Measurements from ENCODE around the gene PWP2.

PWP2 gene

GRCh38 chr21:44086636-44087425 is 20.4 kb upstream of the PWP2 start:
- Histone ChIP-seq H3K9ac (peak overlapping the region in 3 of 11 experiments; percentile 4 to 28 (median 22); a peak in 3 of 22 replicates), H4K20me1 (peaks cover 28 to 91% (median 64%) of the 10 kb centered on the region in 11 experiments; a peak in 21 of 22 replicates), H3K4me2 (peak overlapping the region; percentile 1 to 91 (median 69); a peak in 19 of 22 replicates), H3K9me3 (replicated peaks in 1 of 11) (no peaks in the 10 kb centered on the region), H3K27ac (0 out of 22 replicates have a peak overlapping the region, but pooled peaks of 1 of the 11 experiments have one; percentile 5), H3K4me1 (peaks cover 20 to 70% (median 56%) of the 10 kb centered on the region in 10 experiments; a peak in 19 of 20 replicates), H3K4me3 (no peak overlapping the region), H3K36me3 (peaks cover 75 to 100% (median 98%) of the 10 kb centered on the region in 11 experiments), H3K27me3 (no peaks in the 10 kb centered on the region)
- no peak for TF ChIP-seq Cebpa-rat (IDR thresholded peaks at IDR 0.05)

DNA sequence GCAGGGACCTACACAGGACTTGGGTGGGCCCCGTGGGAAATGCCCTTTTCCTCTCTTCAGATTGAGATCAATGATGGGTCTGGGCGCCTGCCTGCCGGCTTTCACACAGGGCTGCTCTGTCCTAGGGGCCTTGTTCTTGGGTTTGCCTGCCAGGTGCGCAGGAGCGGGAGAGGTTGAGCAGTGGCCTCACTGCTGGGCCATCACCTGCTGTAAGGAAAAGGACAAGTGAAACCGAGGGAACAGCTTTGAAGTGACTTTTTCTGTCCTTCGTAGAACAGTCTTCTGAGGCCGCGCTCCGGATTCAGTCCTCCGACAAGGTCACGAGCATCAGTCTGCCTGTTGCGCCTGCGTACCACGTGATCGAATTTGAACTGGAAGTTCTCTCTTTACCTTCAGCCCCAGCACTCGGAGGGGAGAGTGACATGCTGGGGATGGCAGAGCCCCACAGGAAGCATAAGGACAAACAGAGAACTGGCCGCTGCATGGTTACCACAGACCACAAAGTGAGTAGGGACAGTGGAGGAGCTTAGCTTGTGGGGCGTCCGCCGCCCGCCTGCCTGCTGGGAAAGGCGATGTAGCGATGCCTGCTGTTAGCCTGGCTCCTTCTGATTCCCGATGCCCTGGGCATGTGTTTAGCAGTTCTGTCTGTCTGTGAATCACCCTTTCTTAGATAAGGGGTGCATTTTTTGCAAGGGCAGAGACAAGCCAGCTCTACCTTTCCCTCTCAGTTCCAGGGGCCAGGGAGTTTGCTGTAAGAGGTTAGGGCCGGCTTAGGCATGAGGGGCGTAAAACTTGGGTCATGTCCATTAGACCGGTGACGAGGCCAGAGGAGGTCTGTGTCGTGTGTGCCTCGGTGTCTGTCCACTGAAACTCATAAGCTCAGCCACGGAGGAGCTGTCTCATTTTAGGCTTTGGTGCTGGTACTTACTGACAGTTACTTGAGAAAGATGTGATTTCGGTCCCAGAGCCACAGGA is 19.5 kb upstream of the PWP2 start:
- Histone ChIP-seq H3K27me3 (no peaks in the 10 kb centered on the region), H3K9me3 (replicated peaks in 1 of 11) (no peaks in the 10 kb centered on the region), H4K20me1 (peaks cover 28 to 87% (median 63%) of the 10 kb centered on the region in 11 experiments; a peak in 21 of 22 replicates), H3K4me2 (peak overlapping the region; percentile 1 to 91 (median 69); a peak in 19 of 22 replicates), H3K9ac (peak overlapping the region in 3 of 11 experiments; percentile 4 to 38 (median 28); a peak in 4 of 22 replicates), H3K4me1 (peaks cover 20 to 70% (median 54%) of the 10 kb centered on the region in 10 experiments; a peak in 19 of 20 replicates), H3K4me3 (no peak overlapping the region), H3K36me3 (peaks cover 74 to 100% (median 98%) of the 10 kb centered on the region in 11 experiments), H3K27ac (0 out of 22 replicates have a peak overlapping the region, but pooled peaks of 3 of the 11 experiments have one; percentile 5 to 21 (median 20))
- no peak for TF ChIP-seq Cebpa-rat (IDR thresholded peaks at IDR 0.05)

- Histone ChIP-seq H3K4me2 (peak overlapping the region in 9 of 11 experiments; percentile 3 to 91 (median 70); a peak in 18 of 22 replicates), H3K27me3 (no peaks in the 10 kb centered on the region; a peak in 1 of 22 replicates), H3K27ac (peak overlapping the region in 1 of 11 experiments; percentile 30; a peak in 1 of 22 replicates), H3K36me3 (peaks cover 73 to 100% (median 98%) of the 10 kb centered on the region in 11 experiments), H3K9me3 (replicated peaks in 1 of 11) (no peaks in the 10 kb centered on the region), H3K4me1 (peaks cover 20 to 63% (median 48%) of the 10 kb centered on the region in 10 experiments; a peak in 19 of 20 replicates), H4K20me1 (peaks cover 28 to 85% (median 63%) of the 10 kb centered on the region in 11 experiments; a peak in 21 of 22 replicates), H3K4me3 (no peak overlapping the region), H3K9ac (peak overlapping the region in 1 of 11 experiments; percentile 28; a peak in 1 of 22 replicates)
- TF ChIP-seq Cebpa-rat (IDR thresholded peaks at IDR 0.05), result no peak
Observed at GRCh38 chr21:44088401-44088780, 18.8 kb upstream of the PWP2 start.

DNA sequence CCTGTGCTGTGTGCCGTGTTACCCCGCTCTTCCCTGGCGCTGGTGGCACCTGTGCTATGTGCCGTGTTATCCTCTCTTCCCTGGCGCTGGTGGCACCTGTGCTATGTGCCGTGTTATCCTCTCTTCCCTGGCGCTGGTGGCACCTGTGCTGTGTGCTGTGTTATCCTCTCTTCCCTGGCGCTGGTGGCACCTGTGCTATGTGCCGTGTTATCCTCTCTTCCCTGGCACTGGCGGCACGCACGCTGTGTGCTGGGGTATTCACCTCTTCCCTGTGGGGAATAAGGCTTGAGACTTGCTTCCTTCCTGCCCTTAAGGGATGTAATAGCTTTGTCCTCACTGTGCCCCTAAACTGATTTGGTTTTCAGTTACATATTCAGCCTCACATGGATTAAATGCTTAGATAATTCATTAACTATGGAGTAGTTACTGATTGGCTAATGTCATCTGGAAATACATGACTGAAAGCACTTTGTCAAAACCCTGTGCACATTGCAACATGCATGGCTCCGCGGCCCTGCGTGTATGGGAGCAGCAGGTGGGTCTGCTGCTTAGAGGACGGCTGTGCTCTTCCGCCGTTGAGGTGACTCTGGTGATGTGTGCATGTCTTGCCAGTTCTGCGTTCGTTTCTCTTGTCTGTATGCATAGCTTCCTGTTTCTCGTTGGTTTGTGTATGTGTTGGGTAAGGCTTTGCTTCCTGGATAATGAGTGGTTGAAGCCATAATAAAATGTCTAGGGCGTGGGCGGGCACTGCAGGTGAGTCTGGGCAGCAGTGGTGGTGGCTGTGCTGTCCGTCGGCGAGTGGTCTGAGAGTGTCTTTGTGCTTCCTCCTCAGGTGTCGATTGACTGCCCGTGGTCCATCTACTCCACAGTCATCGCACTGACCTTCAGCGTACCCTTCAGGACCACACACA is 17.9 kb upstream of the PWP2 start:
- peak overlapping the region in 10 of 11 experiments; percentile 3 to 91 (median 70); a peak in 19 of 22 replicates for H3K4me2 ChIP-seq
- H3K36me3 ChIP-seq, result peaks cover 73 to 100% (median 98%) of the 10 kb centered on the region in 11 experiments

GRCh38 chr21:44090325-44090724 is 16.9 kb upstream of the PWP2 start:
- Histone ChIP-seq H3K4me3 (peak overlapping the region in 1 of 10 experiments; percentile 0; a peak in 1 of 20 replicates), H3K27ac (peak overlapping the region in 7 of 11 experiments; percentile 9 to 55 (median 43); a peak in 11 of 22 replicates), H3K27me3 (no peaks in the 10 kb centered on the region; a peak in 1 of 22 replicates), H3K9me3 (replicated peaks in 1 of 11) (no peaks in the 10 kb centered on the region), H4K20me1 (peaks cover 28 to 70% (median 52%) of the 10 kb centered on the region in 11 experiments; a peak in 21 of 22 replicates), H3K9ac (peak overlapping the region in 3 of 11 experiments; percentile 4 to 40 (median 12); a peak in 4 of 22 replicates), H3K36me3 (peaks cover 71 to 100% (median 95%) of the 10 kb centered on the region in 11 experiments), H3K4me2 (peak overlapping the region in 8 of 11 experiments; percentile 61 to 91 (median 71); a peak in 16 of 22 replicates), H3K4me1 (peaks cover 20 to 51% (median 43%) of the 10 kb centered on the region in 10 experiments; a peak in 19 of 20 replicates)
- no peak for TF ChIP-seq Cebpa-rat (IDR thresholded peaks at IDR 0.05)

More for the DNA sequence above, 17.9 kb upstream of the PWP2 start:
- Histone ChIP-seq H3K4me1 (peaks cover 20 to 56% (median 46%) of the 10 kb centered on the region in 10 experiments; a peak in 19 of 20 replicates), H3K4me3 (no peak overlapping the region), H3K27me3 (no peaks in the 10 kb centered on the region; a peak in 1 of 22 replicates), H3K27ac (peak overlapping the region in 8 of 11 experiments; percentile 3 to 55 (median 42); a peak in 14 of 22 replicates), H4K20me1 (peaks cover 28 to 81% (median 61%) of the 10 kb centered on the region in 11 experiments; a peak in 21 of 22 replicates), H3K9me3 (replicated peaks in 1 of 11) (no peaks in the 10 kb centered on the region), H3K9ac (0 out of 22 replicates have a peak overlapping the region, but pooled peaks of 1 of the 11 experiments have one; percentile 40)
- TF ChIP-seq Cebpa-rat (IDR thresholded peaks at IDR 0.05), result 0 out of 22 replicates have a peak, but pooled peaks of 1 of the 11 experiments have one; percentile 25

DNA sequence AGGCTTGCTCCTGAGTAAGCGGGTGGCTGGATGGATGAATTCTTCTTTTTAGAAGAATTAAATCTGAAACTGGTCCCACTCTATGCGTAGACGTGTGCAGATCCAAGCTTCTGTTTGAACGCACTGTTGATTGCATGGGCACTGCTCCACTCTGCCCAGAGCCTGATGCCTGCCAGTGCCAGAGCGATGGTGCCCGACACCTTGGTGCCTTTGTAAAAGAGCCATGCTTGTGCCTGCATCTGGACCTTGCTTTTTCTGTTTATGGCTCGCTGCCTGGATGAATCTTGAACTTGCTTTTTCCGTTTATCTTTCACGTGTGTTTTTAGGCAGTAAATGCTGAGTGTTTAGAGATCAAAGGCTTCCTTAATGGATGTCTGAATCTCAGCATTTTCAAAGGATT is 15.0 kb upstream of the PWP2 start:
- Histone ChIP-seq H3K36me3 (peaks cover 58 to 84% (median 80%) of the 10 kb centered on the region in 11 experiments), H3K4me3 (no peak overlapping the region), H4K20me1 (peaks cover 19 to 51% (median 33%) of the 10 kb centered on the region in 11 experiments; a peak in 21 of 22 replicates), H3K4me1 (peaks cover 14 to 36% (median 34%) of the 10 kb centered on the region in 10 experiments; a peak in 19 of 20 replicates), H3K9me3 (replicated peaks in 1 of 11) (no peaks in the 10 kb centered on the region), H3K27ac (no peak overlapping the region), H3K27me3 (no peaks in the 10 kb centered on the region; a peak in 1 of 22 replicates), H3K9ac (no peak overlapping the region), H3K4me2 (no peak overlapping the region)
- TF ChIP-seq Cebpa-rat (IDR thresholded peaks at IDR 0.05), result no peak

DNA sequence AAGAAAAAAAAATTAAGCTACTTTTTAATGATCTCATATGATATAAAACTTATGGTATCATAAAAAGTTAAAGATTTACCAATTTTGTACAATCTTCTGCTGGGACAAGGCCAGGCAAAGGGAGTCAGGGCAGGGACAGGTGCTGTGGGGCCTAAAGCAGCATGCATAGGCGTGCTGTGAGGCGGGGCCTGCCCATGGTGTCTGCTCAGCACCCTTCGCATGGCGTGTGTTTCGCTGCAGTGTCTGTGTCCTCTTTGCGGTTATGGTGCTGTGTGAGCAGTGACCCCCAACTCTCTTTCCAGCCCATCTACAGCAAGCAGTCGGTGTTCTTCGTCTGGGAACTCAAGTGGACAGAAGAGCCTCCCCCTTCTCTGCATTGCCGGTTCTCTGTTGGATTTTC is 13.4 kb upstream of the PWP2 start:
- Histone ChIP-seq H3K36me3 (peaks cover 50 to 69% (median 66%) of the 10 kb centered on the region in 11 experiments), H3K4me2 (no peak overlapping the region), H3K4me1 (peaks cover 10 to 20% (median 19%) of the 10 kb centered on the region in 10 experiments; a peak in 18 of 20 replicates), H3K27me3 (no peaks in the 10 kb centered on the region; a peak in 1 of 22 replicates), H3K9me3 (replicated peaks in 1 of 11) (no peaks in the 10 kb centered on the region), H3K4me3 (no peak overlapping the region), H3K27ac (no peak overlapping the region), H4K20me1 (peaks cover 3 to 36% (median 18%) of the 10 kb centered on the region in 11 experiments; a peak in 20 of 22 replicates), H3K9ac (no peak overlapping the region)
- TF ChIP-seq Cebpa-rat (IDR thresholded peaks at IDR 0.05), result no peak
